ENCODE data around the gene CAPN2.

- no peak for TF ChIP-seq MXI1 (IDR thresholded peaks at IDR 0.05; ENCODE audit: low read depth, low read length)
- TF ChIP-seq CTCF (IDR thresholded peaks at IDR 0.05), result no peak
These were observed 43.1 kb upstream of the CAPN2 start for GRCh38 chr1:223669003-223669795.
